Esophagus (tissue), 2 donors: ENCODE measurements around the gene HOXC13. TPM values are rescaled to one million over a fixed set of nuclear protein-coding genes. Genes with fewer than 3 reads are reported as not detected.
A peak's percentile ranks its signal among the peaks of the same experiment; 100 is the strongest.

ENCODE experiments used
- H3K27ac ChIP-seq, 2 donors: one replicate each; pipeline ENCODE4 v1.5.1; 2013; ENCODE audit warnings: low read depth in 2 of 2, mild to moderate bottlenecking in 2 of 2, inconsistent platforms in 1 of 2, low read length in 1 of 2, moderate library complexity in 1 of 2
- H3K27me3 ChIP-seq, 2 donors: one replicate each; pipeline ENCODE4 v1.6.1; 2013; ENCODE audit warnings: low read length in 2 of 2, control low read depth in 1 of 2, mild to moderate bottlenecking in 1 of 2; ENCODE audit not compliant: insufficient read depth in 2 of 2, control insufficient read depth in 1 of 2
- H3K36me3 ChIP-seq, 2 donors: one replicate each; pipeline ENCODE4 v1.6.1; 2013; ENCODE audit warnings: low read length in 1 of 2; ENCODE audit not compliant: control insufficient read depth in 2 of 2, insufficient read depth in 2 of 2
- H3K4me1 ChIP-seq, 2 donors: one replicate each; pipeline ENCODE4 v1.6.1; 2013; ENCODE audit warnings: low read length in 1 of 2; ENCODE audit not compliant: control insufficient read depth in 2 of 2, insufficient read depth in 2 of 2
- H3K4me3 ChIP-seq, 2 donors: one replicate each; pipeline ENCODE4 v1.5.1; 2013; ENCODE audit warnings: low read length in 2 of 2, mild to moderate bottlenecking in 2 of 2, low read depth in 1 of 2, moderate library complexity in 1 of 2
- H3K9me3 ChIP-seq, 2 donors: one replicate each; pipeline ENCODE4 v1.6.1; 2013; ENCODE audit warnings: mild to moderate bottlenecking in 2 of 2, low read depth in 1 of 2, low read length in 1 of 2, moderate library complexity in 1 of 2; ENCODE audit not compliant: control insufficient read depth in 2 of 2, insufficient read depth in 1 of 2
- WGBS, 2 donors: extraction: QIAGEN DNeasy Blood & Tissue Kit; methylation state at CpG; one replicate each; pipeline ENCODE4 v1.1.7; 2013; 5-methylcytosine and 5-hydroxymethylcytosine counted together
- polyA plus RNA-seq, 2 donors: library from polyadenylated mRNA; stranded (reverse); fragments of 200-250 nt; gene quantifications; one replicate each; pipeline ENCODE4 v1.2.3, GENCODE V29; 2013
- donor health status: healthy with polysubstance abuse.
- donor health status: Bipolar disorder and iron deficiency.

HOXC13 gene, protein sequence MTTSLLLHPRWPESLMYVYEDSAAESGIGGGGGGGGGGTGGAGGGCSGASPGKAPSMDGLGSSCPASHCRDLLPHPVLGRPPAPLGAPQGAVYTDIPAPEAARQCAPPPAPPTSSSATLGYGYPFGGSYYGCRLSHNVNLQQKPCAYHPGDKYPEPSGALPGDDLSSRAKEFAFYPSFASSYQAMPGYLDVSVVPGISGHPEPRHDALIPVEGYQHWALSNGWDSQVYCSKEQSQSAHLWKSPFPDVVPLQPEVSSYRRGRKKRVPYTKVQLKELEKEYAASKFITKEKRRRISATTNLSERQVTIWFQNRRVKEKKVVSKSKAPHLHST
- under 1 TPM; 0.02 to 0.04 TPM for polyA plus RNA-seq

DNA sequence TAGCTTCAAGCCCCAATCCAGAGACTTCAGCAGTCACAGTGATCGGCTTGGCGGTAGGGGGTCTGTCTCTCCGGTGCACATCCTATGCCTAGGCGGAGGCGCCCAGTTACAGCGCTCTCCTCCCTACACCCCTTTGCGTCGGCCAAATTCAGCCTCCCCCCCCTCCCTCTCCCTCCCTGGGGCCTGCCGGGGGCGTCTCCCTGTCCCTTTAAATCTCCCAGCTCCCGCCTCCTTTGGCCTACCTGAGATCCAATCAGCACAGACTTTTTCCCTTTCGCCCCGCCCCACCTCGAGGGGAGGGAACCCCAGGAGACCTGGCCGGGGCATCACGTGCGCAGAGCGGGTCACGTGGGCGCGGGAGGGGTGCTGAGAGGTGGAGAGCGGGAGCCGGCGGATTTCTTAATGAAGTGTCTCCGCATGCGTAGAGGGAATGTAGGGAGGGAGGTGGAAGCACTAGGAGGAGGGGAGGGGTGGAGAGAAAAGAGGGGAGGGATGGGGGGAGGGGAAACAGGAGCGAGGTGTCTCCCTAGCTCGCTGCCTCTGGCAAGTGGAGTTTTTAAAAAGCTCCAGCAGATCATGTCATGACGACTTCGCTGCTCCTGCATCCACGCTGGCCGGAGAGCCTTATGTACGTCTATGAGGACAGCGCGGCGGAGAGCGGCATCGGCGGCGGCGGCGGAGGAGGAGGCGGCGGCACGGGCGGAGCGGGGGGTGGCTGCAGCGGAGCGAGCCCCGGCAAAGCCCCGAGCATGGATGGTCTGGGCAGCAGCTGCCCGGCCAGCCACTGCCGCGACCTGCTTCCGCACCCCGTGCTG, at the start of gene HOXC13:
TSS of gene HOXC13 (plus strand) at position 506 of the 815 bp plus-strand sequence. CDS start at position 582, 76 bp downstream.
- H3K36me3 ChIP-seq: no peaks in the 10 kb centered on the region
- peak within 1 kb of the TSS in 1 of 2 donors; percentile 15 for H3K4me3 ChIP-seq
- H3K9me3 ChIP-seq: peaks cover 0 to 9% of the 10 kb centered on the region in 2 donors
- H3K4me1 ChIP-seq: peaks cover 6 to 13% of the 10 kb centered on the region in 2 donors
- H3K27me3 ChIP-seq: peaks cover 13 to 70% of the 10 kb centered on the region in 2 donors
- WGBS, 2 donors: 6 to 7% methylated on average over 49 to 56 of the region's 56 CpGs
- H3K27ac ChIP-seq: no peak within 1 kb of the TSS

GRCh38 chr12:53890081-53890480, 48.5 kb upstream of the HOXC13 start:
- H3K9me3 ChIP-seq: no peaks in the 10 kb centered on the region
- H3K27me3 ChIP-seq: peaks cover 2 to 7% of the 10 kb centered on the region in 2 donors
- H3K36me3 ChIP-seq: no peaks in the 10 kb centered on the region
- 92 to 95% methylated on average over 3 of the region's 3 CpGs for WGBS, 2 donors
- no peak overlapping the region for H3K27ac ChIP-seq
- no peaks in the 10 kb centered on the region for H3K4me1 ChIP-seq
- no peak overlapping the region for H3K4me3 ChIP-seq

GRCh38 chr12:53892762-53893395, 45.8 kb upstream of the HOXC13 start:
- WGBS, 2 donors: 55 to 72% methylated on average over 3 of the region's 3 CpGs
- no peak overlapping the region for H3K27ac ChIP-seq
- no peak overlapping the region for H3K4me3 ChIP-seq
- no peaks in the 10 kb centered on the region for H3K36me3 ChIP-seq
- H3K27me3 ChIP-seq: peaks cover 2 to 7% of the 10 kb centered on the region in 2 donors
- H3K4me1 ChIP-seq: no peaks in the 10 kb centered on the region
- no peaks in the 10 kb centered on the region for H3K9me3 ChIP-seq

DNA sequence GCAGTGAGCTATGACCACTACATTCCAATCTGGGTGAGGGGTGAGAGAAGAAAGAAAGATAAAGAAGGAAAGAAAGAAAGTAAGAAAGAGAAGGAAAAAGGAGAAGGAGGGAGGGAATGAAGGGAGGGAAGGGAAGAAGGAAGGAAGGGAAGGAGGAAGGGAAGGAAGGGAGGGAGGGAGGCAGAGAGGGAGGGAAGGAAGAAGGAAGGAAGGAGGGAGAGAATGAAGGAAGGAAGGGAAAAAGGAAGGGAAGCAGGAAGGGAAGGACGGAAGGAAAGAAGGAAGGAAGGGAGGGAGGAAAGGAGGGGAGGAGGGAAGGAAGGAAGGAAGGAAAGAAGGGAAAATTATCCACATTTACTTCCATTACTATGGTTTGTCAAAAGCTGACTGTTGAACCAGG, 39.4 kb upstream of the HOXC13 start:
- no peak overlapping the region for H3K4me3 ChIP-seq
- H3K4me1 ChIP-seq: no peaks in the 10 kb centered on the region
- H3K27ac ChIP-seq: no peak overlapping the region
- no peaks in the 10 kb centered on the region for H3K9me3 ChIP-seq
- no peaks in the 10 kb centered on the region for H3K36me3 ChIP-seq
- peaks cover 0 to 2% of the 10 kb centered on the region in 2 donors for H3K27me3 ChIP-seq
- 64 to 80% methylated on average over 1 of the region's 1 CpG for WGBS, 2 donors

- no peaks in the 10 kb centered on the region for H3K4me1 ChIP-seq
- no peaks in the 10 kb centered on the region for H3K9me3 ChIP-seq
- H3K36me3 ChIP-seq: no peaks in the 10 kb centered on the region
- H3K27ac ChIP-seq: no peak overlapping the region
- no peak overlapping the region for H3K4me3 ChIP-seq
- WGBS, 2 donors: 69 to 72% methylated on average over 3 of the region's 3 CpGs
- peaks cover 3 to 4% of the 10 kb centered on the region in 2 donors for H3K27me3 ChIP-seq
These were observed 31.5 kb upstream of the HOXC13 start for GRCh38 chr12:53907103-53907502.

DNA sequence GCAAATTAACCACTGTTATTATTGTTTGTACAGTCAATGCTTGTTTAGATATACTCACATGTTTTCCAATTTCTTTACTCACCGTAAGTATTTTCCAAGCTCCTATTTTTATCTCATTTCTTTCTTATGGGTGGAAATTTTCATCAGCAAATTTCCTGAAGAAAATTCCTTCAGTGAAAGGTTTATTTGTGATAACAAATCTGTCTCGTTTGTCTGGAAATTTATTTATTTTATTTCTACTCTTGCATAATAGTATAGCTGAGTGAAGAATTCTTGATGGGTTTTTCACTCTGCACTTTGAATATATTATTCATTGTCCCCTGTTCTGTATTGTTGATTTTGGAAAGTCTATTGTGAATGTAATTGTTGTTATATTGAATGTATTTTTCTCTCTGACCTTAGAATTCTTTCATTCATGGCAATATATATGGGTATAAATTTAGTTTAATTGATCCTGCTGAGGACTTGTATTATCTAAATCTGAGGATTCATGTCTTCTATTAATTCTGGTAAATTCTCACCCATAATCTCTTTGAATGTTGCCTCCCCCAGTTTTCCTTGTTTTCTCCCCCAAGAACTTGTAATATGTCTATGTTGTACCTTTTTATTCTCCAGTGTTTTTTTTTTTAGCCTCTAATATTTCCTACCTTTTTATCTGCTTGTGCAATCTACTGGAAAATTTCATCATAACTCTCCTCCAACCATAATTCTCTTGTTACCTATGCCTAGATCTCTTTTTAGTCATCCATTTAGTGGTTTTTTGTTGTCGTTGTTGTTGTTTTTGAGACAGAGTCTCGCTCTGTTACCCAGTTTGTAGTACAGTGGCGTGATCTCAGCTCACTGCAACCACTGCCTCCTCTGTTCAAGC, 21.6 kb upstream of the HOXC13 start:
- no peak overlapping the region for H3K27ac ChIP-seq
- H3K4me1 ChIP-seq: no peaks in the 10 kb centered on the region
- no peaks in the 10 kb centered on the region for H3K9me3 ChIP-seq
- H3K36me3 ChIP-seq: no peaks in the 10 kb centered on the region
- peaks cover 2% of the 10 kb centered on the region in 2 donors for H3K27me3 ChIP-seq
- no peak overlapping the region for H3K4me3 ChIP-seq
- 73 to 77% methylated on average over 5 of the region's 5 CpGs for WGBS, 2 donors

- WGBS, 2 donors: 16 to 32% methylated on average over 2 of the region's 2 CpGs
- Histone ChIP-seq H3K4me3 (no peak overlapping the region), H3K4me1 (no peaks in the 10 kb centered on the region), H3K27me3 (peaks cover 8 to 35% of the 10 kb centered on the region in 2 donors), H3K27ac (no peak overlapping the region), H3K36me3 (no peaks in the 10 kb centered on the region), H3K9me3 (peaks cover 0 to 6% of the 10 kb centered on the region in 2 donors)
These were observed 13.9 kb upstream of the HOXC13 start for GRCh38 chr12:53924521-53925405.

DNA sequence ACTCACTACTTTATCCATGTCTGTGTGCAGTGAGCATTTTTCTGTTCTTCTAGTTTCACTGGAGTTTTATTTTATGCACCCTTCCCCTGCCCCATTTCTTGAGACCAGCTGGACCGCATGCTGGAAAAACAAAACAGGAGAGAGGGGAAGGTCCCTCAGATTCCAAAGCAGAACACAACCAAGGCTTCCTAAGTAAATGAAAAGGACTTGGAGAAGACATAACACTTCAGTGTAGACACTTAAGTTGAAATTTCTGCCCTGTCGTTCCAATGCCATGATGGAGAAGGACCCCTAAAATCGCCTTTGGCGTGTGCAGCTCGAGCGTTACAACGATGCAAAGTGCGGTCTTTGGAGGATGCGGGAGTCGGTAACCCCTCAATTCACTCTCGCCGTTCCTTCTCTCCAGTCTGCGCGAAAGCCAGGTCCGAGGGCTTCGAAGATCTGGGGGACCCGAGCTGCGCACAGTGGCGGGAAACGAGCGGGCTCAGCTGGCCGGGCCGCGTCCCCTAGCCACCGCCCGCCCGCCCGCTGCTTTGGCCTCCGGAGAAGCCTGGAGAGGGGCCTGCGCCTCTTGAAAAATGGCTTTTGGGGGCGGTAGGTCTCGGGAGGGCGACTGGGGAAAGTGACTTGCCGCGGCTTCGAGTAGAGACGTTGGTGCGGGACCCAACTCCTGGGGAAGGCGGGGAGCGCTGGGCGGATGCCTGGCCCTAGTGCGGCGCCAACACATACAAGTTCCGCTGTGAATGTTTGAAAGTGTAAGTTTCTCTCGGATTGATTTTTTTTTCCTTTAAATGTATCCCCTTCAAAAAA, 11.2 kb upstream of the HOXC13 start:
- Histone ChIP-seq H3K27ac (no peak overlapping the region), H3K27me3 (peaks cover 17 to 45% of the 10 kb centered on the region in 2 donors), H3K4me3 (no peak overlapping the region), H3K36me3 (no peaks in the 10 kb centered on the region), H3K4me1 (no peaks in the 10 kb centered on the region), H3K9me3 (peaks cover 0 to 6% of the 10 kb centered on the region in 2 donors)
- 11 to 14% methylated on average over 45 of the region's 45 CpGs for WGBS, 2 donors
